Pancreas (tissue), 10 donors: ENCODE results near the gene ACVR2B. TPM values are rescaled to one million over a fixed set of nuclear protein-coding genes. Genes with fewer than 3 reads are reported as not detected.
A peak's percentile ranks its signal among the peaks of the same experiment; 100 is the strongest.

Experiments
- ATAC-seq, 4 donors: fragments of 200-7000 bp; cut with Tn5 transposase; one replicate each; pipeline versions ENCODE4 v1.8.0 to v1.9.1; 2020; ENCODE audit warnings: mild to moderate bottlenecking in 4 of 4, moderate library complexity in 4 of 4
- DNase-seq, 6 donors: peaks; one replicate each; pipeline ENCODE4 v3.0.0-alpha.2; 2020
- FAIRE-seq: peaks from 2 replicates; lab custom pipeline; 2012; peaks lifted over from hg19 to GRCh38; lab: Jason Lieb, UNC
- H3K27ac ChIP-seq, 4 donors: fragments of 200-600 bp; sonication (generic); 1 replicate in 3 of 4; 2 replicates in 1 of 4; pipeline versions ENCODE4 v1.5.0 to v1.8.0; 2020
- H3K27me3 ChIP-seq, 4 donors: fragments of 200-600 bp; one replicate each; pipeline ENCODE4 v1.8.0; 2021
- H3K36me3 ChIP-seq, 3 donors: fragments of 200-600 bp; sonication (generic) in 1 of 3; one replicate each; pipeline versions ENCODE4 v1.5.0 to v1.8.0; 2020 to 2021
- H3K4me1 ChIP-seq, 3 donors: fragments of 200-600 bp; one replicate each; pipeline ENCODE4 v1.8.0; 2021
- H3K4me3 ChIP-seq, 4 donors: fragments of 200-600 bp; sonication (generic) in 2 of 4; one replicate each; pipeline versions ENCODE4 v1.5.0 to v1.8.0; 2020 to 2021
- H3K9me3 ChIP-seq, 4 donors: fragments of 200-600 bp; one replicate each; pipeline ENCODE4 v1.8.0; 2021
- WGBS, 2 donors: extraction: QIAGEN DNeasy Blood & Tissue Kit; methylation state at CpG; one replicate each; pipeline ENCODE4 v1.1.7; 2013; 5-methylcytosine and 5-hydroxymethylcytosine counted together
- intact Hi-C, 3 donors: fragments of 100-400 bp; cut with DNase I; formaldehyde crosslinking; loops; one replicate each; pipeline versions ENCODE4 v1.11.1 to v1.14.2; 2022
- polyA plus RNA-seq, 2 donors: library from polyadenylated mRNA; stranded (reverse); fragments of 200-250 nt; gene quantifications; one replicate each; pipeline ENCODE4 v1.2.3, GENCODE V29; 2013
- total RNA-seq, 6 donors: library from RNA; stranded (reverse); fragmentation: NEBNext Ultra II Directional in 4 of 6; extraction: Animal tissue kit (Norgen Biotek cat#: 25700) in 4 of 6; gene quantifications; one replicate each; pipeline versions ENCODE4 v1.2.1 to v1.2.4, GENCODE V29; 2021 to 2023
- TF ChIP-seq, protein P1 (sequence below), 4 donors: fragments of 200-600 bp; sonication (generic) in 3 of 4; IDR thresholded peaks; one replicate each; pipeline versions ENCODE4 v1.5.0 to v1.8.0; 2021; ENCODE audit warnings: antibody characterized with exemption in 4 of 4
- donor health status: healthy with polysubstance abuse.
- donor health status: DM: no; HTN: no; CAD: no; lungs with moderate emphysema.
- donor health status: DM: no; HTN: no; CAD: no.
- donor health status: control.
- donor health status: control.
- donor health status: Bipolar disorder and iron deficiency.
- donor health status: DM: yes; HTN: yes; CAD: no.
- donor health status: DM: no; HTN: no; CAD: no.
- donor health status: DM: no; HTN: no; CAD: no.
- donor health status: DM: yes; HTN: yes; CAD: no.

Gene ACVR2B
- total and polyA plus RNA-seq, 8 donors = 1.3 to 10.9 (median 5.1) TPM

- H3K27ac ChIP-seq = no peak overlapping the region
- FAIRE-seq = no peak
- no peaks in the 10 kb centered on the region for H3K4me1 ChIP-seq
- no peaks in the 10 kb centered on the region for H3K9me3 ChIP-seq
- peaks cover 0 to 12% (median 10%) of the 10 kb centered on the region in 3 donors for H3K36me3 ChIP-seq
- WGBS, 2 donors = 91 to 95% methylated on average over 19 to 21 of the region's 21 CpGs
- intact Hi-C loops = loop anchor here in 2 of 3 donors (5.0 to 10.0 kb wide), 2 partner anchors 112 to 130 kb away; partner anchors contain the start of gene XYLB (in 1 of the 2)
- peak in 1 of 6 donors; percentile 41 for DNase-seq
- no peak overlapping the region for H3K4me3 ChIP-seq
- no peak for ATAC-seq
- no peaks in the 10 kb centered on the region for H3K27me3 ChIP-seq
- TF ChIP-seq, protein P1, sequence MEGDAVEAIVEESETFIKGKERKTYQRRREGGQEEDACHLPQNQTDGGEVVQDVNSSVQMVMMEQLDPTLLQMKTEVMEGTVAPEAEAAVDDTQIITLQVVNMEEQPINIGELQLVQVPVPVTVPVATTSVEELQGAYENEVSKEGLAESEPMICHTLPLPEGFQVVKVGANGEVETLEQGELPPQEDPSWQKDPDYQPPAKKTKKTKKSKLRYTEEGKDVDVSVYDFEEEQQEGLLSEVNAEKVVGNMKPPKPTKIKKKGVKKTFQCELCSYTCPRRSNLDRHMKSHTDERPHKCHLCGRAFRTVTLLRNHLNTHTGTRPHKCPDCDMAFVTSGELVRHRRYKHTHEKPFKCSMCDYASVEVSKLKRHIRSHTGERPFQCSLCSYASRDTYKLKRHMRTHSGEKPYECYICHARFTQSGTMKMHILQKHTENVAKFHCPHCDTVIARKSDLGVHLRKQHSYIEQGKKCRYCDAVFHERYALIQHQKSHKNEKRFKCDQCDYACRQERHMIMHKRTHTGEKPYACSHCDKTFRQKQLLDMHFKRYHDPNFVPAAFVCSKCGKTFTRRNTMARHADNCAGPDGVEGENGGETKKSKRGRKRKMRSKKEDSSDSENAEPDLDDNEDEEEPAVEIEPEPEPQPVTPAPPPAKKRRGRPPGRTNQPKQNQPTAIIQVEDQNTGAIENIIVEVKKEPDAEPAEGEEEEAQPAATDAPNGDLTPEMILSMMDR (IDR thresholded peaks at IDR 0.05) = no peak
These were observed 23.5 kb downstream of the ACVR2B start for GRCh38 chr3:38477057-38477820.

GRCh38 chr3:38477839-38478450 is 24.3 kb downstream of the ACVR2B start:
- Histone ChIP-seq H3K9me3 (no peaks in the 10 kb centered on the region), H3K4me3 (no peak overlapping the region), H3K4me1 (no peaks in the 10 kb centered on the region), H3K36me3 (peaks cover 0 to 19% (median 12%) of the 10 kb centered on the region in 3 donors), H3K27ac (no peak overlapping the region), H3K27me3 (no peaks in the 10 kb centered on the region)
- DNase-seq = no peak
- no peak for FAIRE-seq
- WGBS, 2 donors = 91 to 93% methylated on average over 15 of the region's 15 CpGs
- intact Hi-C loops = loop anchor here in 2 of 3 donors (5.0 to 10.0 kb wide), 2 partner anchors 113 to 131 kb away; partner anchors contain the start of gene XYLB (in 1 of the 2)
- TF ChIP-seq, protein P1 (IDR thresholded peaks at IDR 0.05) = no peak
- ATAC-seq = no peak

DNA sequence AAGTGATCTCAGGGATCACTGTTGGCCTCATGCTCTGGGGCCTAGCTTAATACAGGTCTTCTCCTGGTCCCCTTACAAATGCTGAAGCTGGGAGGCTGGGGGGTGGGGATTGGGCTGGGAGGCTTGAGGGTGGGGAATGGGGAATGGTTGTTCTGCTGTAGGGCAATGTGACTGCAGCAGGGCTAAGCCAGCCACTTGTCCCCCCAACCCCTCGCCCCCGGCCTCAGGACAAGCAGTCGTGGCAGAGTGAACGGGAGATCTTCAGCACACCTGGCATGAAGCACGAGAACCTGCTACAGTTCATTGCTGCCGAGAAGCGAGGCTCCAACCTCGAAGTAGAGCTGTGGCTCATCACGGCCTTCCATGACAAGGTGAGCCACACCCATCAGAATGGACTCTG is 25.2 kb downstream of the ACVR2B start:
- no peak for DNase-seq
- Histone ChIP-seq H3K9me3 (no peaks in the 10 kb centered on the region), H3K4me3 (no peak overlapping the region), H3K36me3 (peaks cover 0 to 28% (median 15%) of the 10 kb centered on the region in 3 donors), H3K4me1 (no peaks in the 10 kb centered on the region), H3K27ac (no peak overlapping the region), H3K27me3 (no peaks in the 10 kb centered on the region)
- WGBS, 2 donors = 85% methylated on average over 9 of the region's 9 CpGs
- FAIRE-seq = no peak
- TF ChIP-seq, protein P1 (IDR thresholded peaks at IDR 0.05) = no peak
- intact Hi-C loops = loop anchor here in 2 of 3 donors (5.0 to 10.0 kb wide), 2 partner anchors 114 to 132 kb away; partner anchors contain the start of gene XYLB (in 1 of the 2)
- no peak for ATAC-seq

- FAIRE-seq = peak; percentile 68
These were observed 25.9 kb downstream of the ACVR2B start for GRCh38 chr3:38479431-38480092.

More at GRCh38 chr3:38479431-38480092, 25.9 kb downstream of the ACVR2B start:
- TF ChIP-seq, protein P1 (IDR thresholded peaks at IDR 0.05) = peak; percentile 74 to 87 (median 79)
- ATAC-seq (peak; percentile 90 to 98 (median 96)), DNase-seq (peak; percentile 56 to 87 (median 72))
- intact Hi-C loops = loop anchor here in 2 of 3 donors (5.0 to 10.0 kb wide), 3 partner anchors 115 to 365 kb away; partner anchors contain the start of gene XYLB (in 1 of the 2)
- Histone ChIP-seq H3K27ac (no peak overlapping the region), H3K36me3 (peaks cover 0 to 28% (median 15%) of the 10 kb centered on the region in 3 donors), H3K27me3 (no peaks in the 10 kb centered on the region), H3K4me3 (no peak overlapping the region), H3K4me1 (no peaks in the 10 kb centered on the region), H3K9me3 (no peaks in the 10 kb centered on the region)
- WGBS, 2 donors = 61 to 65% methylated on average over 10 of the region's 10 CpGs
